ENCODE measurements around the gene RPL11.
"Not testable (repeated sequence)": the region's sequence is repeated elsewhere in the genome, so short reads cannot be mapped to it uniquely, and the experiment has no call there.

The RPL11 gene

GRCh38 chr1:23687680-23688079, 3.9 kb upstream of the RPL11 start:
- DNase-seq: not testable (repeated sequence)

- DNase-seq: not testable (repeated sequence)
Observed at GRCh38 chr1:23688281-23688680, 3.3 kb upstream of the RPL11 start.

- no peak for DNase-seq
Observed at GRCh38 chr1:23692308-23692871, 784 bp downstream of the RPL11 start.

- DNase-seq: no peak
Observed at GRCh38 chr1:23693599-23693998, 2.0 kb downstream of the RPL11 start.

- no peak for DNase-seq
Observed at GRCh38 chr1:23694371-23694770, 2.8 kb downstream of the RPL11 start.

GRCh38 chr1:23695667-23696066, 4.1 kb downstream of the RPL11 start:
- DNase-seq: no peak

- no peak for DNase-seq
Observed at GRCh38 chr1:23696335-23696989, 4.9 kb downstream of the RPL11 start.

GRCh38 chr1:23698466-23698865, 6.9 kb downstream of the RPL11 start:
- no peak for DNase-seq

GRCh38 chr1:23699280-23700179, 7.9 kb downstream of the RPL11 start:
- DNase-seq: no peak

GRCh38 chr1:23701310-23701709, 9.7 kb downstream of the RPL11 start:
- no peak for DNase-seq

GRCh38 chr1:23701996-23702395, 10.4 kb downstream of the RPL11 start:
- no peak for DNase-seq

GRCh38 chr1:23704834-23705495, 13.4 kb downstream of the RPL11 start:
- no peak for DNase-seq

GRCh38 chr1:23709229-23709628, 17.6 kb downstream of the RPL11 start:
- DNase-seq: no peak

- DNase-seq: no peak
Observed at GRCh38 chr1:23718482-23718881, 26.9 kb downstream of the RPL11 start.

GRCh38 chr1:23719162-23719820, 27.7 kb downstream of the RPL11 start:
- no peak for DNase-seq

GRCh38 chr1:23720256-23720995, 28.8 kb downstream of the RPL11 start:
- peak; percentile 16 to 34 for DNase-seq

GRCh38 chr1:23722652-23723051, 31.0 kb downstream of the RPL11 start:
- DNase-seq: no peak

- no peak for DNase-seq
Observed at GRCh38 chr1:23726686-23727085, 35.1 kb downstream of the RPL11 start.

GRCh38 chr1:23727362-23727811, 35.8 kb downstream of the RPL11 start:
- peak in 1 of 2 donors; percentile 43 for DNase-seq

- DNase-seq: no peak
Observed at GRCh38 chr1:23732363-23733224, 41.0 kb downstream of the RPL11 start.

- not testable (repeated sequence) for DNase-seq
Observed at GRCh38 chr1:23733281-23733680, 41.7 kb downstream of the RPL11 start.
